HG03025 (cell line): Measurements from ENCODE around the gene DCXR.

Source experiments
- ATAC-seq: cut with Tn5 transposase; IDR thresholded peaks from one replicate; pipeline ENCODE4 v1.9.1; 2021; ENCODE audit warnings: mild to moderate bottlenecking, moderate library complexity; ENCODE audit not compliant: unreplicated experiment, low FRiP score

The DCXR gene

DNA sequence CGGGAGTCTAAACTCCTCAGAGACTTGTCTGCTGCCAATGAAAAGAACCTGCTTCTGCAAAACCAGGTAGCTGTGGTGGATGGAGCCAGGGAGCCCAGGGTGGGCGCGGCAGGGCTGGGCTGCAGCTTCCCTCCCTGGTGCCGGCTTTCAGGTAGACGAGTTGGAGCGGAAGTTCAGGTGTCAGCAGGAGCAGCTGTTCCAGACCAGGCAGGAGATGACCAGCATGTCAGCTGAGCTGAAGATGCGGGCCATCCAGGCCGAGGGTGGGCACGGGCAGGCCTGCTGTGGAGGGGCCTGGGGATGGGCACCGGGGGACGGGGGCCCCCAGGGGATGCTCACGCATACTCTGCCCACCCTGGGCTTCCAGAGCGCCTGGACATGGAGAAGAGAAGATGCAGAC lies 9.3 kb downstream of the DCXR start:
- no peak for ATAC-seq

DNA sequence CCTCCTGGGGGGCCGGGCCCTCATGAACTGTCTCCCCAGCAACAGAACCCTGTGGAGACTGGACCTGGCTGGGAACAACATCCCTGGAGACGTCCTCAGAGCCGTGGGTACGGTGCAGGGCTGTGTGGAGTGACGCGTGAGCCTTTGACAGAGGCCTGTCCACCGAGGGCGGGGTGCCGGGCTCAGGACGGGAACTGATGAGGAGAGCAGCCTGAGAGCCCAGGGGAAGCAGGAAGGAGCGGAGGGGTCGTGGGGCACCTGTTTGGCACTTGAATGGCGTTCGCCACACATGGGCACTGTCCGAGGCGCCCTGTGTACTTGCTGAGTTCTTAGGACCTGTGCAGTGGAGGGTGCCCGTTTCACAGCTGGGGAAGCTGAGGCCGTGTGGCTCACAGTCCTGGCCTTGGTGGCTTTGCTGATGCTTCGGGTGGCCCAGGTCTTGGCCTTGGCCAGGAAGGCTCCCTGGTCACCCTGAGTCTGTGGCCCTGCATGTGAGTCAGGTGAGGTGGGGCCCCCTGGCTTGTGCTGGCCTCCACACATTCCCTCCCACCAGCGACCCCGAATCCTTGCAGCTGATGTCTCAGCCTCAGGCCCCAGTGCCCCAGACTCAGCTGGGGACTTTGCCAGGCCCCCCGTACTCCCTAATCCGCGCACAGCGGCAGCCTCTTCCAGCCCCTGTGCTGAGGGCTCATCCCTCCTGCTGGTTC lies 11.9 kb downstream of the DCXR start:
- ATAC-seq = no peak

DNA sequence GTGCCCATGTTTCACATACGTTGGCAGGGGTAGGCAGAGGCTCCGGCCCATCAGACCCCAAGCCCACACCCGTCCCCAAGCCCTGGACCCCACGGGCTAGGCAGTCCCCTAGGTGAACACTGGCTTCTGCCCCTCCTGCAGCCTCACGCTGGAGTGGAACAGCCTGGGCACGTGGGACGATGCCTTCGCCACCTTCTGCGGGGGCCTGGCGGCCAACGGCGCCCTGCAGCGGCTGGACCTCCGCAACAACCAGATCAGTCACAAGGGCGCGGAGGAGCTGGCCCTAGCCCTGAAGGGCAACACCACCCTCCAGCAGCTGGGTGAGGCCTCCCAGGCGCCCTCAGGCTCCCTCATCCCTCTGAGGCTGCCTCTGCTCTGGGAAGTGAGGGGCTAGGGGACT lies 12.6 kb downstream of the DCXR start:
- ATAC-seq = no peak

- peak; percentile 4 for ATAC-seq
These were observed 13.9 kb downstream of the DCXR start for GRCh38 chr17:82023447-82024241.

- ATAC-seq = peak; percentile 85
These were observed 14.5 kb downstream of the DCXR start, which contains the start of gene LRRC45 for GRCh38 chr17:82022981-82023446. LRRC45 (plus strand) TSS chr17:82023305; CDS start chr17:82023644, 339 bp downstream.

DNA sequence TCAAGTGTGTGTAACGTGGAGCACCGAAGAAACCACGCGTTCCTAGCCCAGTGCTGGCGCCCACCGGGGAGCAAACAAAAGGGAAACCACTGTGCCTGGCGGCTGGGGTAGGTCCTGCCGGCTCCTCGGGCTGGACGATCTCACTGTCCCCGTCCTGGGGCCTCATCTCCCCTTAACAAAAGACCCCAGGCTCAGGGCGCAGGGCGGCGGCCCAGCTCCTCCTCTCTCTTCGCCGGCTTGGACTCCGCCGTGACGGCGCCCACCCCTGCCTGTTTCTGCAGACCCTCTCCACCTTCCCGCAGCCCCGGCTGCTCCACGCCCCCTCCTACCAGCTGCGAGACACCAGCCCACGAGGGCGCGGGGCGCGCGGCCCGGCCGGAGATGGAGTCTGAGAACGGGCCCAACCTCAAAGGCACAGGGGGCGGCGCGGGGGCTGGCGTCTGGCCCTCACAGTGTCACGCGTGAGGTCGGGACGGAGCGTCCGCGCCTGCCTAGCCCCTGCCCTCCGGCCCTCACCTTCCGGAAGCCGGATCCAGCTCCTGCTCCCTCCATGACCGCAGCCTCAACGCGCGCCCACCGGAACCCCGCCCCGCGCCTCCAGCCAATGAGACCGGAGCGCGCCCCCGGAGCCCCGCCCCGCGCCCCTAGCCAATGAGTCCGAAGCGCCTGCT lies 15.1 kb downstream of the DCXR start, which contains the start of gene CENPX:
CENPX (minus strand) TSS at position 569 of the 671 bp plus-strand sequence; CDS start at position 552, 17 bp downstream.
- peak; percentile 5 for ATAC-seq

- no peak for ATAC-seq
These were observed 15.6 kb downstream of the DCXR start for GRCh38 chr17:82021900-82022309.

DNA sequence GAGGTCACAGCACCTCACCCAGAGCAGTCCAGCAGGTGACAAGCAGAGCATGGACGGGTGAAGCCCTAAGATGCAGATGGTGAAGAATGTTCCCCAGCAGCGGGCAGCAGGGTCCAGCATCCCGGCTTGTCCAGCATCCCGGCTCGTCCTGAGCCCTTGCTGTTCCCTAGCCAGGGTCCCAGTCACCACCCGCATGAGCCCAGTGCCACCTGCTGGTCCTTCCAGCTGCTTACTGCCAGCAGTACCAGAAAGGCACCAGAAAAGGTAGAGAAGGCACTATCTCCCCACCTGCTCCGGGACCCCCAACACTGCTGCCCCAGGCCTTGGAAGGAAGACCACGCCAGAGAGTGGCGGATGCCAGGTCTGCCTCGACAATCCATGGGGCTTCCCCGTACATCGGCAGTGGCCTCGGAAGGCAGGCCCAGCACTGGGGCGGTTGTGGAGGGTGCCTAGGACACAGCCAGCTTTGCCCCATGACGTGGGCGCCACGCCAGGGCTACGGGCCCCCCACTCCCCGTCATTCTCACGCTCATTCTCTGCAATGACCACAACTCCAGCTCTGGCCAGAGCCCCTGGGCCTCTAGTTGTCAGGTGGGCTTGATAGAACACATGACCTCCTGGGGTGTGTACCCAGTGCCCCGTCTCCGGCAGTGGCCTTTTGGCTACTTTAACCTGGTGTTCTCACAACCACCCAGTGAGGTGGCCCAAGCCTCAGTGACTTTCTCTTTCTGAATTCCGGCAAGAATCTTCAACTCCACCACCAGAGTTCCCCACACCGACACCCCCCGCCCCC lies 16.2 kb downstream of the DCXR start:
- no peak for ATAC-seq

- ATAC-seq = no peak
These were observed 16.9 kb downstream of the DCXR start for GRCh38 chr17:82020572-82021106.

DNA sequence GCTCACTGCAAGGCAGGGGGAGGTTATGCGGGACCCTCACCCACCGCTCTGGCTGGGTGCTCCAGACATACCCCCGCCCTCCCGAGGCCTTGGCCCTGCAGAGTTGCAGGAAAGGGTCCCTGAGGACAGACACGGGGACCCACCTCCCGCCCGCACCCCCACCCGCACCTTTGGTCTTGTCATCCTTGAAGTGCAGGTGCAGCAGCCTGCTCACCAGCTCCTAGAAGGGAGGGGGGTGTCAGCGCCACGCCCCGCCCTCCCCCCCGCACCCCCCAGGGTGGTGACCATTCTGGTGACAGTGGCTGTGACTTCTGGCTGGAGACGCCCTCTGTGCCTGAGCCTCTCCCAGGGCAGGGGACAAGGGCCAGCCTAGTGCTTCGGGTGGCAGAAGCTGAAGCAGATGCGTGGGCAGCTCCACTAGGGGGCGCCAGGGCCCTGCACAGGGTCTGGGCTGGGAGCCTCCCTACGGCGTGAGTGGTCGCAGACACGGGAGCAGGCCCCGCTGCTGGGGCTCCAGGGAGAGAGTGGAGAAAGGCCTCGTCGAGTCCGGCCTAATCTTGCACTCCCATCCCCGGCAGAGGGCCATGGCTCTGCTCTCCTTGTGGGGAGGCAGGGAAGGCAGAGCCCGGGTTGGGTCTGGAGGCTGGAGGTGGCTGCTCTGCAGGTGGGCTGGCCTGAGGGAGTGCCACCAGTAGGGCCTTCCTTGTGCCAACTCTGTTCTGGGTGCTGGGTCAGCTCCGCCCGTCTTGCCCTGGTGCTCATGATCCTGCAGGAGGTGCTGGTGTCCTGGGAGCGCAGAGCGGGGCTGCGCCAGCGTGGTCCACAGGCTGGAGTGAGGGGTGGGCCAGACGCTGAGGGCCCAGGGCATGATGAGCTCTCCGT lies 17.6 kb downstream of the DCXR start:
- no peak for ATAC-seq

DNA sequence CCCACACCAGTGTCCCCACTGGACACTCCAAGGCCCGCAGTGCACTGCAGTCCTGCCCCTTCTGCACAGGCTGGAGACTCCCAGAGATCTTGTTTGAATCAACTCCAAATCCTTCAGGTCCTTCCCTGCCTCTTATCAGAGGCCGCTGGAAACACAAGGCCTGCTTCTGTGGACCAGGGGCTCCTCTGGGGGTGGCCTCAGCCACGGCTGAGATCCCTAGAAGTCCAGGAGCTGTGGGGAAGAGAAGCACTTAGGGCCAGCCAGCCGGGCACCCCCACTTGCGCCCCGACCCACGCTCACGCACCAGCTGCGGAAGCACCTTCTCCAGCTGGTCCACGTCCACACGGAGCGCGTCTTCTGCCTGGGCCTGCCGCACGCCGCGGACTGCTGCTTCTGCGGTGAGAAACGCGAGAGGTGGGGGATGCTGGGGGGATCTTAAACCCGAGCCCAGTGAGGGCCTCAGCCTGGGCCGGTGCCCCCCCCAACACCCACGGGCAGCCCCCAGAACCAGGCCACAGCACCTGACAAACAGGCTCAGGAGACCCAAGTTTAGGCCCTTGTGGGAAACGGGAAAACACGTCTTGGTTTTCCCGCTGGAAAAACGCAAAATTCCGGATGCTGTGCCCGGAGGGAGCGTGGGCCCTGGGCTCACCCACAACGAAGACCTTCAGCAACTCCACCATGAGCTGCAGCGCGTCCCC lies 18.4 kb downstream of the DCXR start:
- ATAC-seq = no peak

DNA sequence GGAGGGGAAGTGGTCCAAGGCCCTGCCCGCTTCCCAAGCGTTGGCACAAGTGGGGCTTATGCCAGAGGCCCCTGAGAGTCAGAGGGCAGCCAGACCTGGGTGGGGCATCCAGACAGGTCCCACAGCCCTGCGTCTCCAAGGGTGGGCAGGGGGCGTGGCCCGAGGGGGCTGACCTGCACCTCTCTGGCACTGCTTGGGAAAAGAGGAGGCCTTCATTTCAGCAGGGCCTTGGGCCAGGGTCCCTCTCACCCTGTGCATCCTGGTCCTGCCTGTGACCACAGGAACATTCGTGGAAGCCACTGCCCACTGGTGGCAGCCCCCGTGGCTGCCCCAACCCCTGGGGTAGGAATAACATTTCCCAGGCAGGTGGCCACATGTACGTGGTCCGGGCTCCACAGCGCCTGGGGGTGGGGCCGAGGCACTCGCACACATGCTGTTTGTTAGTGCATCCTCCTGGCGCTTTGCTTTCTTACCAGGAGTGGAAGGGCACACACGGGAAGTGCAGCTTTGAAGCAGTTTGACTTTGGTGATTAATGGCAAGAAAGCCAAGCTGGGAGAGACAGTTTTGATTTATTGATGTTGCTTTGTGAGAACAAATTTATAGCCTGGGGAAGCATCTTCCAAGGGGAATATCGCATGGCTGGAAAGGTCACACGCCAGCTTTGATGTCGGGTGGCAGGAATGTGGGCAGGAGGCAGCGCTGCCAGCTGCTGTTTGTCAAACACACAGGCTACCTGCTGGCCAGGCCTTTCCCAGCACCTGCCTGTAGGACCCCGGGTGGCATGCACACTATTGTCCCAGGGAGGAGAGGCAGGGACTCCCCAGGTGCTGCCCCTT lies 19.1 kb downstream of the DCXR start:
- ATAC-seq = no peak

- no peak for ATAC-seq
These were observed 19.8 kb downstream of the DCXR start for GRCh38 chr17:82017612-82018151.

DNA sequence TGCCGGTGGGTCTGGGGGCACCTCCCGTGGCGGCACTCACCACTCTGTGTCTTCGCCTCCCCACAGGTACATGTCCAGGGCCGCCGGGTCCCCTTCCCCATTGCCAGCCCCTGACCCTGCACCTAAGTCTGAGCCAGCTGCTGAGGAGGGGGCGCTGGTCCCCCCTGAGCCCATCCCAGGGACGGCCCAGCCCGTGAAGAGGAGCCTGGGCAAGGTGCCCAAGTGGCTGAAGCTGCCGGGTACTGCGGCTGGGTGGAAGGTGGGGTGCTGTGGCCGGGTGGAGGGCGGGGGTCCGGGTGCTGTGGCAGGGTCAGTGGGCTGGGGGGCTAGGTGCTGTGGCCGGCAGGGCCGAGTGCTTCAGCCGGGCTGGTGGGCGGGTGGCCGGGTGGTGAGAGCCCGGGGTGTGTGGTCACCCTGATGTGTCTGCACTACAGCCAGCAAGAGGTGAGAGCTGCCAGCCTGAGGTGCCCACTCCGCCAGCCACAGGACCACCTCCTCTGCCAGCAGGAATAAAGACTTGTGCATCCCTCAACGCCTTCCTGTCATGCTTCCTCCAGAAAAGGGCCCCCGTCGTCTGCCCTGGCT lies 20.5 kb downstream of the DCXR start:
- ATAC-seq = no peak

DNA sequence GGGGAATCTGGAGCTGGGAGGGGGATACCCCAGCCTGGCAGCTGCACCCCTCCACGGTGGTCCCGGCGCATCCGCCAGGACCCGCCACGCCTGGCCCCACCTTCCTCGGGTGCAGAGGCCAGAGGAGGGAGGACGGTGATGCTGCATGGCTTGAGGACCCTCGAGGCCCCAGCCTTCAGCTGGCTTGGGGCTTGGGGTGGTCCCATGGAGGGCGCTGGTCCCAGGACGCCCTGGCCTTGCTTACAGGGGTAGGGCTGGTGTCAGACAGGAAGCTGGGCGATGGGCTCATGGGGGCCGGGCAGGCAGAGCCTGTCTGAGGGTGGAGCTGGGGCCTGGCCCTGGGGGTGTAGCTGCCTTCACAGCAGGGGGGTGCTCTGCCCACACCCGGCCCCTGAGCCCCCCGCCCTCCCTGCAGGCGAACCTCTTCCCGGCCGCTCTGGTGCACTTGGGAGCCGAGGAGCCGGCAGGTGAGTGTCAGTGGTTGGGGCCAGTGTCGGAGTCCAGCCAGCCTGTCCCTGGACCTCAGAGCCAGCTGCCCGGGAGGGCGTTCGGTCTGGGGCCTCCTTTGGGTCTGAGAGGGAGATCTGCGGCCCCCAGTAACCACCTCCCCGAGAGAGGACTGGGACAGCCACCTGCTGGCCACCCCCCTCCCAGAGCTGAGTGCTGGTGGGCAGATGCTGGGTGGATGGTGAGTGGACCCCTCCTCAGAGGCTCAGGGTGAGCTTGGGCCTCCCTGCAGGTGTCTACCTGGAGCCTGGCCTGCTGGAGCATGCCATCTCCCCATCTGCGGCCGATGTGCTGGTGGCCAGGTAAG lies 21.2 kb downstream of the DCXR start:
- no peak for ATAC-seq

GRCh38 chr17:82015311-82015971 lies 22.1 kb downstream of the DCXR start:
- no peak for ATAC-seq
